K562 (cell line): ENCODE results near the gene FAM107B. TPM values are rescaled to one million over a fixed set of nuclear protein-coding genes. Genes with fewer than 3 reads are reported as not detected.

Source experiments
- ATAC-seq: fragments of 200-7000 bp; cut with Tn5 transposase; 3 replicates; pipeline ENCODE4 v1.9.1; 2020; ENCODE audit warnings: moderate library complexity
- BruUV-seq: library from RNA; stranded (reverse); fragments of 400-500 nt; replicated peaks from 2 replicates; lab custom pipeline; 2021; lab: Mats Ljungman, UMichigan
- CTCF ChIA-PET: fragments of 300-600 bp; formaldehyde crosslinking; extraction: SDS; loops from one replicate; lab custom pipeline; 2021; ENCODE audit warnings: low intra/inter-chr PET ratio; lab: Yijun Ruan, JAX
- POLR2A ChIA-PET: fragments of 300-600, 350-650 bp; sonication (Branson Sonifier 250); formaldehyde crosslinking; extraction: SDS; loops from one replicate; lab custom pipeline; 2021; ENCODE audit warnings: antibody characterized with exemption, inconsistent platforms; lab: Yijun Ruan, JAX
- DNase-seq, 4 experiments: peaks; one replicate each; pipeline versions ENCODE4 v3.0.0 to v3.0.0-alpha.2; 2011 to 2018; ENCODE audit warnings: low spot score in 3 of 4, mixed read lengths in 3 of 4; ENCODE audit errors: extremely low read depth in 1 of 4
- FAIRE-seq: peaks from 2 replicates; lab custom pipeline; 2011; peaks lifted over from hg19 to GRCh38; lab: Jason Lieb, UNC
- H2AFZ ChIP-seq: 2 replicates; pipeline ENCODE4 v1.6.0; 2011; ENCODE audit warnings: low read depth, low read length, control low read depth, inconsistent platforms
- H3K27ac ChIP-seq: fragments of 200-600 bp; 3 replicates; pipeline ENCODE4 v1.8.0; 2011; ENCODE audit warnings: low read depth, mild to moderate bottlenecking, control low read depth, inconsistent platforms, low read length, moderate library complexity, mixed read lengths; ENCODE audit errors: extremely low read depth
- H3K27me3 ChIP-seq, 2 experiments: fragments of 300-600 bp in 1 of 2; 2 replicates in 1 of 2; 3 replicates in 1 of 2; pipeline versions ENCODE4 v1.6.0 to v1.8.0; 2011; ENCODE audit warnings: inconsistent platforms in 2 of 2, low read length in 2 of 2, mild to moderate bottlenecking in 1 of 2, mixed read lengths in 1 of 2, moderate library complexity in 1 of 2; ENCODE audit not compliant: control insufficient read depth in 2 of 2, insufficient read depth in 2 of 2
- H3K36me3 ChIP-seq: fragments of 300-600 bp; 3 replicates; pipeline ENCODE4 v1.8.0; 2011; ENCODE audit warnings: mild to moderate bottlenecking, low read length, inconsistent platforms; ENCODE audit not compliant: control insufficient read depth, insufficient read depth
- H3K4me1 ChIP-seq, 2 experiments: fragments of 200-600 bp in 1 of 2; replicated peaks in 1 of 2; 2 replicates in 1 of 2; 3 replicates in 1 of 2; pipeline versions ENCODE4 v1.5.1 to v1.8.0; 2011; ENCODE audit warnings: inconsistent platforms in 2 of 2, low read length in 2 of 2, mild to moderate bottlenecking in 1 of 2, mixed read lengths in 1 of 2, moderate library complexity in 1 of 2; ENCODE audit not compliant: control insufficient read depth in 2 of 2, insufficient read depth in 2 of 2
- H3K4me2 ChIP-seq: 2 replicates; pipeline ENCODE4 v1.6.1; 2011; ENCODE audit warnings: low read length, control low read depth, inconsistent platforms, mixed read lengths; ENCODE audit not compliant: insufficient read depth
- H3K4me3 ChIP-seq: fragments of 200-600 bp; sonication (generic), shearing (Covaris generic); 2 replicates; pipeline ENCODE4 v1.5.1; 2016; ENCODE audit warnings: control low read depth, inconsistent platforms
- H3K79me2 ChIP-seq: fragments of 200-600 bp; 3 replicates; pipeline ENCODE4 v1.8.0; 2011; ENCODE audit warnings: low read length, inconsistent platforms; ENCODE audit not compliant: control insufficient read depth, insufficient read depth
- H3K9ac ChIP-seq, 2 experiments: 2 replicates each; pipeline versions ENCODE4 v1.6.0 to v1.6.1; 2011; ENCODE audit warnings: low read depth in 2 of 2, low read length in 2 of 2, control low read depth in 1 of 2, inconsistent platforms in 1 of 2, mild to moderate bottlenecking in 1 of 2, mixed read lengths in 1 of 2; ENCODE audit not compliant: insufficient read depth in 1 of 2
- H3K9me1 ChIP-seq: one replicate; pipeline ENCODE4 v1.6.0; 2011; ENCODE audit warnings: inconsistent platforms, mild to moderate bottlenecking, low read length, moderate library complexity; ENCODE audit not compliant: control insufficient read depth, insufficient read depth
- H3K9me3 ChIP-seq: replicated peaks from 2 replicates; pipeline ENCODE4 v1.5.1; 2011; ENCODE audit warnings: low read depth, low read length, inconsistent platforms; ENCODE audit not compliant: control insufficient read depth, insufficient read depth
- H4K20me1 ChIP-seq: replicated peaks from 2 replicates; pipeline ENCODE4 v1.6.1; 2011; ENCODE audit warnings: low read length, inconsistent platforms, mixed read lengths; ENCODE audit not compliant: control insufficient read depth, insufficient read depth
- C11orf30 ChIP-seq: fragments of 450-650 bp; IDR thresholded peaks from 2 replicates; pipeline ENCODE4 v1.6.1; 2016; ENCODE audit warnings: low read depth, mild to moderate bottlenecking
- DEAF1 ChIP-seq: fragments of 450-650 bp; formaldehyde crosslinking; IDR thresholded peaks from 2 replicates; pipeline ENCODE4 v1.4.0; 2020; ENCODE audit warnings: mild to moderate bottlenecking, moderate library complexity
- E2F6 ChIP-seq, 2 experiments: IDR thresholded peaks; 2 replicates each; pipeline ENCODE4 v1.6.1; 2011; ENCODE audit warnings: borderline replicate concordance in 1 of 2, control low read depth in 1 of 2, low read depth in 1 of 2, low read length in 1 of 2, mild to moderate bottlenecking in 1 of 2, mixed read lengths in 1 of 2, moderate library complexity in 1 of 2; ENCODE audit not compliant: insufficient read depth in 1 of 2, insufficient read length in 1 of 2, poor library complexity in 1 of 2, severe bottlenecking in 1 of 2; ENCODE audit errors: extremely low read depth in 1 of 2
- ETS1 ChIP-seq: conservative IDR thresholded peaks from 2 replicates; pipeline ENCODE4 v1.6.1; 2011; ENCODE audit warnings: low read depth, mild to moderate bottlenecking, low read length; ENCODE audit not compliant: control insufficient read depth
- PTTG1 ChIP-seq: fragments of 450-650 bp; IDR thresholded peaks from 2 replicates; pipeline ENCODE4 v1.6.1; 2016; ENCODE audit warnings: low read depth, mild to moderate bottlenecking, missing genetic modification characterization, missing compliant biosample characterization
- USF2 ChIP-seq: sonication (generic); formaldehyde crosslinking; IDR thresholded peaks from 2 replicates; pipeline ENCODE4 v1.5.0; 2020; ENCODE audit warnings: missing genetic modification reagents
- ZNF217 ChIP-seq: sonication (generic); formaldehyde crosslinking; IDR thresholded peaks from 2 replicates; pipeline ENCODE4 v1.8.0; 2022; ENCODE audit warnings: mild to moderate bottlenecking, missing genetic modification reagents
- ZNF395 ChIP-seq: fragments of 200-800 bp; sonication (Bioruptor generic); IDR thresholded peaks from 2 replicates; pipeline ENCODE4 v1.6.1; 2017; ENCODE audit warnings: missing genetic modification characterization, missing compliant biosample characterization
- ZNF408 ChIP-seq: fragments of 250-450 bp; sonication (Bioruptor Pico); IDR thresholded peaks from 2 replicates; pipeline ENCODE4 v1.4.0; 2020; ENCODE audit warnings: low read depth, mild to moderate bottlenecking, moderate library complexity
- WGBS: fragments of 100-300 bp; shearing (Covaris generic); methylation state at CpG from one replicate; pipeline ENCODE4 v1.1.6; 2016; ENCODE audit warnings: low coverage, mixed read lengths; ENCODE audit not compliant: insufficient coverage; ENCODE audit errors: missing lambda C conversion rate; 5-methylcytosine and 5-hydroxymethylcytosine counted together
- in situ Hi-C: fragments of 300-500 bp; cut with MboI; formaldehyde crosslinking; loops from 4 replicates; pipeline ENCODE4 v1.15.0; 2018; ENCODE audit warnings: inconsistent platforms, mixed read lengths
- intact Hi-C: fragments of 100-400 bp; cut with micrococcal nuclease; formaldehyde crosslinking; loops from 2 replicates; pipeline ENCODE4 v1.14.2; 2022
- polyA plus RNA-seq, 8 experiments: library from polyadenylated mRNA; depleted of rRNA in 4 of 8; stranded (reverse) in 5 of 8; unstranded in 3 of 8; fragments of >200 nt; fragmentation: Nextera tagmentation in 2 of 8; fragmentation: Illumina TruSeq in 1 of 8; extraction: Ambion mirVana in 2 of 8; extraction: Trizol in 1 of 8; gene quantifications; 2 replicates each; pipeline versions ENCODE4 v1.2.1 to v1.2.3, GENCODE V29; 2011 to 2014; ENCODE audit warnings: inconsistent platforms in 1 of 8, missing spikeins in 1 of 8
- total RNA-seq, 7 experiments: library from RNA; depleted of rRNA in 6 of 7; stranded (reverse); fragments of >200 nt in 6 of 7; fragmentation: Illumina TruSeq in 2 of 7; extraction: Trizol in 2 of 7; gene quantifications; 2 replicates each; pipeline versions ENCODE4 v1.2.1 to v1.2.3, GENCODE V29; 2011 to 2021; ENCODE audit warnings: low replicate concordance in 1 of 7

Gene FAM107B
- total and polyA plus RNA-seq, 9 of the 15 experiments (the other 6 are each of a cell fraction or from before 2014, with no cell fraction given) = 0.40 to 2.8 (median 1.4) TPM

GRCh38 chr10:14548970-14549369 lies 225.7 kb downstream of the FAM107B start (continued):
- TF ChIP-seq ETS1 (no peak), ZNF408 (CRISPR knock-in tag) (no peak), DEAF1 (CRISPR knock-in tag) (no peak)

- H3K9me3 ChIP-seq = no peaks in the 10 kb centered on the region
- H3K4me2 ChIP-seq = peak overlapping the region; percentile 60
- POLR2A ChIA-PET = interaction anchor here (1.0 kb wide), 1 partner anchor 9 kb away, joined by 3 read pairs; no protein-coding TSS in a partner anchor
- no peak for FAIRE-seq
- CTCF ChIA-PET = interaction anchor here (1.2 kb wide), 1 partner anchor 11 kb away, joined by 3 read pairs; no protein-coding TSS in a partner anchor
- no peak overlapping the region; a peak in 1 of 4 replicates for H3K9ac ChIP-seq
- H4K20me1 ChIP-seq = no peaks in the 10 kb centered on the region
- DNase-seq = peak in 3 of 4 experiments; percentile 32 to 54 (median 45)
- 0 out of 2 replicates have a peak overlapping the region, but pooled peaks have one; percentile 16 for H3K4me3 ChIP-seq
- peak overlapping the region; percentile 61; the same call in 1 of the 2 replicates for H2AFZ ChIP-seq
- in situ Hi-C loops (no loop called here), intact Hi-C loops (no loop called here)
- no TSS peak for BruUV-seq
- peak; percentile 55; the same call in 2 of the 3 replicates for ATAC-seq
- WGBS = 10% methylated on average over 9 of the region's 11 CpGs
- H3K79me2 ChIP-seq = no peaks in the 10 kb centered on the region
- H3K27me3 ChIP-seq = peaks cover 12 to 21% of the 10 kb centered on the region in 2 experiments; a peak in 4 of 5 replicates
- H3K4me1 ChIP-seq = peaks cover 0 to 7% of the 10 kb centered on the region in 2 experiments; a peak in 2 of 5 replicates
- H3K9me1 ChIP-seq = no peaks in the 10 kb centered on the region
- no peak overlapping the region for H3K27ac ChIP-seq
- no peaks in the 10 kb centered on the region for H3K36me3 ChIP-seq
- no peak for TF ChIP-seq PTTG1 (tag)
- no peak for TF ChIP-seq E2F6 (IDR thresholded peaks at IDR 0.05; ENCODE audit: borderline replicate concordance in 1 of 2, extremely low read depth in 1 of 2, insufficient read depth in 1 of 2, insufficient read length in 1 of 2, low read depth in 1 of 2, low read length in 1 of 2, poor library complexity in 1 of 2, severe bottlenecking in 1 of 2)
- no peak for TF ChIP-seq C11orf30
- TF ChIP-seq ZNF217 (CRISPR knock-in tag) = no peak
- no peak for TF ChIP-seq ZNF395
- peak; percentile 78 for TF ChIP-seq USF2 (CRISPR knock-in tag)
These were observed 226.2 kb downstream of the FAM107B start for GRCh38 chr10:14548474-14548873.
